Measurements from ENCODE around the gene FAIM2. TPM values are rescaled to one million over a fixed set of nuclear protein-coding genes. Genes with fewer than 3 reads are reported as not detected.

The FAIM2 gene
- total and polyA plus RNA-seq, 9 donors, result under 0.01 to 19.3 (median 2.4) TPM

DNA sequence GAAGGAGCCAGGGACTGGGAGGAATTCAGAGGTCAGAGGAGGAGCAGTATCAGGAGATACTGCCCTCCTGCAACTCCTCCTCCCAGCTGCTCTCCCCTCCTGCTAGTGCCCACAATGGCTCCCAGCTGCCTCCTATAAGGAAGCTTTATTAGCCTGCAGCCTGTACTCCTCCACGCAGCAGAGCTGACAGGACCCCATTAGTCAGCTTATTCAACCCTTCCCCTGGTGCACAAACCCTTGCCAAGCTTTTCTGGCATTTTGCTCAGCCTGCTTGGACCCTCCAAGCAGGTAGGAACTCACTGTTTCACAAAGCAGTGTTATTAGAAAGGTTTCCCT is 39.9 kb upstream of the FAIM2 start:
- Histone ChIP-seq H3K9me3 (no peaks in the 10 kb centered on the region), H3K27ac (no peak overlapping the region), H3K27me3 (no peaks in the 10 kb centered on the region), H3K4me1 (ENCODE audit: insufficient read depth) (peaks cover 3% of the 10 kb centered on the region), H3K36me3 (no peaks in the 10 kb centered on the region), H3K4me3 (no peak overlapping the region)
- 63 to 92% (median 67%) methylated on average over 1 of the region's 1 CpG for WGBS, 3 donors
- TF ChIP-seq EP300 (IDR thresholded peaks at IDR 0.05), result no peak
- no peak for TF ChIP-seq CTCF (IDR thresholded peaks at IDR 0.05)
- TF ChIP-seq POLR2A (IDR thresholded peaks at IDR 0.05), result no peak
- intact Hi-C loops (cut with DNase I), result no loop called here
- DNase-seq, result no peak

DNA sequence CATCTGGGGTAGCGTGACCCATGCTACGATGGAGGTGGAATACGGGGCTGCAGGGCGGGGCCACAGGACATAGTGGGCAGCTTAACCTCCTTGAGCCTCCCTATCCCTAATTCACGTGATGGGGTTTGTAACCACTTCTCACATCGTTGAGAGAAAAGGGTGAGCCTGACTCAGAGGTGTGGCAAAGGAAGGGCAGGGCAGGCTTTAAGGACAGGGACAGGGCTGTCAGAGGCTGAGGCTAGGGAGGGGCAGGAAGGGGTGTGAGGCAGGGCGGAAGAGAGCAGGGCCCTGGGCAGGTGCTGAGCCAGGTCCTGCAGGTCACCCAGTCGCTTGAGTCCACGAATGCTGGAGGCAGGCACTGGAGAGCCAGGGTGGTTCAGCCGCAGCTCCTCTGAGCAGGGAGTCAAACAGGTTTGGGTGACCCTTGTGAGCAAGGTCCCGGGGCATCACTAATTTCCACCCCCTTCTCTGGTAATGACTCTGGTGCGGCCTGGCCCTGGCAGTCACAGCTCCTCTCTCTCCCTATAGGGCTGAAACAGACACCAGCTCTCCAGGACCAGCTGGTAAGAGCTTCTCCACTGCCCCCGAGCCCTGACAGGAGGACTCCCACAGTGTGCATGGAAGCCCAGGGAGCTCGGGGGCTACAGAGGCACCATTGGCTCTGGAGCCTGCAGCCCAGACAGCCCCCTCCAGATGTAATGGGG is 39.4 kb upstream of the FAIM2 start:
- Histone ChIP-seq H3K4me1 (ENCODE audit: insufficient read depth) (peaks cover 3% of the 10 kb centered on the region), H3K27me3 (no peaks in the 10 kb centered on the region), H3K4me3 (no peak overlapping the region), H3K27ac (no peak overlapping the region), H3K36me3 (no peaks in the 10 kb centered on the region), H3K9me3 (no peaks in the 10 kb centered on the region)
- no peak for DNase-seq
- no peak for TF ChIP-seq CTCF (IDR thresholded peaks at IDR 0.05)
- TF ChIP-seq EP300 (IDR thresholded peaks at IDR 0.05), result no peak
- TF ChIP-seq POLR2A (IDR thresholded peaks at IDR 0.05), result no peak
- intact Hi-C loops (cut with DNase I), result no loop called here
- WGBS, 3 donors, result 76 to 79% (median 77%) methylated on average over 14 of the region's 14 CpGs

DNA sequence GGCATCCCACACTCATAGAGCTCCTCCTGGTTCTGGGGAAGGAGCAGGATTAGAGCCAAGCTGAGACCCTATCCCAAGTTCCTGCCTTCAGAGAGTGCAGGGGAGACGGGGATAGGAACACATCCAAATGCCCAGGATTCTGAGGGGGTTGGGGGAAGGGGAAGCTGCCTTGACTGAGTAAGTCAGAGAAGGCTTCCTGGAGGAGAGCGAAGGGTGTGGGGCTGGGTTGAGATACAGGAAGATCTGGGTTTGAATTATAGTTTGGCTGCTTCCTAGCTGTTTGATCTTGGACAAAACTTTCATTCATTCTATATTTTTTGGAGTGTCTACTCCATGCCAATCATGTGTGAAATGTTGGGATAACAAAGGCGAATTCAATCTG is 38.8 kb upstream of the FAIM2 start:
- intact Hi-C loops (cut with DNase I), result no loop called here
- Histone ChIP-seq H3K4me1 (ENCODE audit: insufficient read depth) (peaks cover 3% of the 10 kb centered on the region), H3K27me3 (no peaks in the 10 kb centered on the region), H3K9me3 (no peaks in the 10 kb centered on the region), H3K36me3 (no peaks in the 10 kb centered on the region), H3K4me3 (no peak overlapping the region), H3K27ac (no peak overlapping the region)
- TF ChIP-seq POLR2A (IDR thresholded peaks at IDR 0.05) (no peak), CTCF (IDR thresholded peaks at IDR 0.05) (no peak), EP300 (IDR thresholded peaks at IDR 0.05) (no peak)
- 96 to 100% (median 96%) methylated on average over 3 of the region's 3 CpGs for WGBS, 3 donors
- no peak for DNase-seq

- 88 to 91% (median 90%) methylated on average over 13 of the region's 13 CpGs for WGBS, 3 donors
- peaks cover 3% of the 10 kb centered on the region for H3K4me1 ChIP-seq (ENCODE audit: insufficient read depth)
- no peaks in the 10 kb centered on the region for H3K36me3 ChIP-seq
- TF ChIP-seq EP300 (IDR thresholded peaks at IDR 0.05) (no peak), POLR2A (IDR thresholded peaks at IDR 0.05) (no peak), CTCF (IDR thresholded peaks at IDR 0.05) (no peak)
- intact Hi-C loops (cut with DNase I), result no loop called here
- no peak overlapping the region for H3K27ac ChIP-seq
- no peaks in the 10 kb centered on the region for H3K27me3 ChIP-seq
- DNase-seq, result no peak
- H3K4me3 ChIP-seq, result no peak overlapping the region
- H3K9me3 ChIP-seq, result no peaks in the 10 kb centered on the region
Measured at GRCh38 chr12:49941556-49942511, 38.1 kb upstream of the FAIM2 start.
